GM12878 (cell line): ENCODE data around the gene BRD1. TPM values are rescaled to one million over a fixed set of nuclear protein-coding genes. Genes with fewer than 3 reads are reported as not detected.

Experiments used
- ATAC-seq: fragments of 200-7000 bp; cut with Tn5 transposase; 3 replicates; pipeline ENCODE4 v1.9.1; 2020; ENCODE audit warnings: mild to moderate bottlenecking, moderate library complexity
- BruUV-seq: library from RNA; stranded (reverse); fragments of 400-500 nt; replicated peaks from 2 replicates; lab custom pipeline; 2021; lab: Mats Ljungman, UMichigan
- CTCF ChIA-PET: fragments of 300-600 bp; sonication (Branson Sonifier 250); formaldehyde crosslinking; extraction: SDS; loops from one replicate; lab custom pipeline; 2021; ENCODE audit warnings: inconsistent platforms; lab: Yijun Ruan, JAX
- POLR2A ChIA-PET: fragments of 350-600 bp; formaldehyde crosslinking; extraction: SDS; loops from one replicate; lab custom pipeline; 2021; ENCODE audit warnings: inconsistent platforms; lab: Charles Lee
- RAD21 ChIA-PET: fragments of 300-600 bp; sonication (Branson Sonifier 250); formaldehyde crosslinking; loops from one replicate; lab custom pipeline; 2023; ENCODE audit warnings: antibody characterized with exemption; ENCODE audit not compliant: unreplicated experiment; lab: Charles Lee
- SMC1A ChIA-PET: fragments of 300-600 bp; sonication (Branson Sonifier 250); formaldehyde crosslinking; loops from one replicate; lab custom pipeline; 2023; ENCODE audit not compliant: unreplicated experiment, uncharacterized antibody; lab: Charles Lee
- DNase-seq: peaks from one replicate; pipeline ENCODE4 v3.0.0-alpha.2; 2011; ENCODE audit warnings: low read depth, low spot score
- FAIRE-seq: peaks from 3 replicates; lab custom pipeline; 2011; peaks lifted over from hg19 to GRCh38; lab: Jason Lieb, UNC
- H2AFZ ChIP-seq: 2 replicates; pipeline ENCODE4 v1.6.0; 2011; ENCODE audit warnings: low read depth, low read length, control low read depth; ENCODE audit not compliant: control insufficient read depth
- H3K27ac ChIP-seq: 2 replicates; pipeline ENCODE4 v1.5.1; 2011; ENCODE audit warnings: control low read depth; ENCODE audit not compliant: control insufficient read depth, insufficient read depth
- H3K27me3 ChIP-seq, 2 experiments: replicated peaks in 1 of 2; 2 replicates each; pipeline versions ENCODE4 v1.6.0 to v1.6.1; 2011; ENCODE audit warnings: low read length in 1 of 2; ENCODE audit not compliant: control insufficient read depth in 2 of 2, insufficient read depth in 2 of 2
- H3K36me3 ChIP-seq, 2 experiments: 2 replicates each; pipeline ENCODE4 v1.5.1; 2011; ENCODE audit warnings: low read length in 1 of 2; ENCODE audit not compliant: control insufficient read depth in 2 of 2, insufficient read depth in 2 of 2
- H3K4me1 ChIP-seq: 2 replicates; pipeline ENCODE4 v1.6.1; 2011; ENCODE audit warnings: mild to moderate bottlenecking, low read length, moderate library complexity, mixed read lengths; ENCODE audit not compliant: control insufficient read depth, insufficient read depth
- H3K4me2 ChIP-seq: 2 replicates; pipeline ENCODE4 v1.6.0; 2011; ENCODE audit warnings: control low read depth; ENCODE audit not compliant: control insufficient read depth, insufficient read depth
- H3K4me3 ChIP-seq: fragments of 200-600 bp; sonication (generic); 2 replicates; pipeline ENCODE4 v1.5.1; 2016
- H3K79me2 ChIP-seq: 2 replicates; pipeline ENCODE4 v1.6.0; 2011; ENCODE audit warnings: low read length; ENCODE audit not compliant: control insufficient read depth, insufficient read depth
- H3K9ac ChIP-seq: 2 replicates; pipeline ENCODE4 v1.8.0; 2011; ENCODE audit warnings: low read length, control low read depth, mixed read lengths; ENCODE audit not compliant: control insufficient read depth, insufficient read depth
- H3K9me3 ChIP-seq: replicated peaks from 3 replicates; pipeline ENCODE4 v1.5.1; 2011; ENCODE audit warnings: mild to moderate bottlenecking, low read length; ENCODE audit not compliant: control insufficient read depth, insufficient read depth
- H4K20me1 ChIP-seq: 2 replicates; pipeline ENCODE4 v1.6.0; 2011; ENCODE audit not compliant: control insufficient read depth, insufficient read depth
- CBX3 ChIP-seq: fragments of 200-600 bp; sonication (generic); IDR thresholded peaks from 2 replicates; pipeline ENCODE4 v1.6.1; 2016; ENCODE audit warnings: low read depth, borderline replicate concordance
- IKZF2 ChIP-seq, 2 experiments: fragments of 450-650 bp; IDR thresholded peaks; 2 replicates each; pipeline ENCODE4 v1.6.1; 2017; ENCODE audit warnings: mild to moderate bottlenecking in 2 of 2, moderate library complexity in 2 of 2
- MTA3 ChIP-seq: IDR thresholded peaks from 2 replicates; pipeline ENCODE4 v1.6.1; 2012; ENCODE audit warnings: low read length, inconsistent platforms, borderline replicate concordance
- NBN ChIP-seq: fragments of 450-650 bp; IDR thresholded peaks from 2 replicates; pipeline ENCODE4 v1.6.1; 2016
- NFIC ChIP-seq: IDR thresholded peaks from 2 replicates; pipeline ENCODE4 v1.6.1; 2012; ENCODE audit warnings: low read depth, mild to moderate bottlenecking, inconsistent platforms, low read length, moderate library complexity
- NR2C1 ChIP-seq: fragments of 450-650 bp; IDR thresholded peaks from 2 replicates; pipeline ENCODE4 v1.6.1; 2017; ENCODE audit warnings: antibody characterized with exemption, mild to moderate bottlenecking, moderate library complexity
- TAF1 ChIP-seq: IDR thresholded peaks from 2 replicates; pipeline ENCODE4 v1.6.1; 2011; ENCODE audit warnings: mild to moderate bottlenecking, low read depth, low read length, borderline replicate concordance
- WRNIP1 ChIP-seq: IDR thresholded peaks from 2 replicates; pipeline ENCODE4 v1.6.1; 2011; ENCODE audit warnings: low read depth, low read length, improper control_type of control experiment, borderline replicate concordance
- ZNF622 ChIP-seq: fragments of 450-650 bp; IDR thresholded peaks from 2 replicates; pipeline ENCODE4 v1.6.1; 2017; ENCODE audit warnings: mild to moderate bottlenecking, inconsistent platforms
- WGBS: methylation state at CpG from one replicate; pipeline ENCODE4 v1.1.6; 2016; ENCODE audit warnings: low lambda C conversion rate; ENCODE audit not compliant: insufficient replicate concordance, insufficient coverage; ENCODE audit errors: missing lambda C conversion rate; 5-methylcytosine and 5-hydroxymethylcytosine counted together
- in situ Hi-C: fragments of 300-500 bp; cut with MboI; formaldehyde crosslinking; loops from 9 replicates; pipeline ENCODE4 v1.14.3; 2018; ENCODE audit warnings: mixed read lengths
- intact Hi-C: fragments of 100-400 bp; cut with micrococcal nuclease; formaldehyde crosslinking; loops from one replicate; pipeline ENCODE4 v1.14.2; 2022; ENCODE audit not compliant: unreplicated experiment
- polyA plus RNA-seq, 11 experiments: library from polyadenylated mRNA; depleted of rRNA in 4 of 11; unstranded in 6 of 11; stranded (reverse) in 5 of 11; fragments of >200 nt; fragmentation: Nextera tagmentation in 4 of 11; fragmentation: Illumina TruSeq in 1 of 11; extraction: Ambion mirVana in 4 of 11; extraction: Trizol in 1 of 11; gene quantifications; 1 replicate in 1 of 11; 2 replicates in 10 of 11; pipeline versions ENCODE4 v1.2.1 to v1.2.3, GENCODE V29; 2011 to 2016; ENCODE audit warnings: inconsistent platforms in 2 of 11, missing spikeins in 2 of 11, low read depth in 1 of 11
- total RNA-seq, 4 experiments: library from RNA; depleted of rRNA in 3 of 4; stranded (reverse); fragments of >200 nt in 3 of 4; fragmentation: Illumina TruSeq in 1 of 4; extraction: Trizol in 1 of 4; gene quantifications; 2 replicates each; pipeline versions ENCODE4 v1.2.1 to v1.2.3, GENCODE V29; 2013 to 2021
- TF ChIP-seq, protein P1 (sequence below): IDR thresholded peaks from 2 replicates; pipeline ENCODE4 v1.6.1; 2012; ENCODE audit warnings: low read depth, low read length, improper control_type of control experiment

The BRD1 gene
- total and polyA plus RNA-seq, 10 of the 15 experiments (the other 5 are each of a cell fraction or from before 2014, with no cell fraction given), result 0.90 to 26.4 (median 7.1) TPM

GRCh38 chr22:49740242-49740641 lies 87.4 kb downstream of the BRD1 start:
- Histone ChIP-seq H2AFZ (no peak overlapping the region), H3K4me3 (no peak overlapping the region), H3K79me2 (no peaks in the 10 kb centered on the region), H3K27ac (no peak overlapping the region), H3K27me3 (no peaks in the 10 kb centered on the region), H3K4me1 (no peaks in the 10 kb centered on the region), H3K4me2 (no peak overlapping the region), H3K9ac (no peak overlapping the region), H4K20me1 (no peaks in the 10 kb centered on the region), H3K9me3 (no peaks in the 10 kb centered on the region; the same call in 2 of the 3 replicates), H3K36me3 (no peaks in the 10 kb centered on the region)
- DNase-seq (no peak), ATAC-seq (no peak), FAIRE-seq (no peak)
- ChIA-PET RAD21 (no interaction called here), CTCF (no interaction called here), POLR2A (no interaction called here), SMC1A (no interaction called here)
- no peak for TF ChIP-seq TAF1
- no peak for TF ChIP-seq NR2C1
- no peak for TF ChIP-seq NFIC
- TF ChIP-seq WRNIP1, result no peak
- no peak for TF ChIP-seq IKZF2 (IDR thresholded peaks at IDR 0.05)
- no peak for TF ChIP-seq NBN
- no peak for TF ChIP-seq MTA3
- TF ChIP-seq, protein P1, sequence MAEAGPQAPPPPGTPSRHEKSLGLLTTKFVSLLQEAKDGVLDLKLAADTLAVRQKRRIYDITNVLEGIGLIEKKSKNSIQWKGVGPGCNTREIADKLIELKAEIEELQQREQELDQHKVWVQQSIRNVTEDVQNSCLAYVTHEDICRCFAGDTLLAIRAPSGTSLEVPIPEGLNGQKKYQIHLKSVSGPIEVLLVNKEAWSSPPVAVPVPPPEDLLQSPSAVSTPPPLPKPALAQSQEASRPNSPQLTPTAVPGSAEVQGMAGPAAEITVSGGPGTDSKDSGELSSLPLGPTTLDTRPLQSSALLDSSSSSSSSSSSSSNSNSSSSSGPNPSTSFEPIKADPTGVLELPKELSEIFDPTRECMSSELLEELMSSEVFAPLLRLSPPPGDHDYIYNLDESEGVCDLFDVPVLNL, result no peak
- no peak for TF ChIP-seq CBX3
- no peak for TF ChIP-seq ZNF622
- intact Hi-C loops, result no loop called here
- in situ Hi-C loops, result no loop called here
- no TSS peak for BruUV-seq
- 39% methylated on average over 7 of the region's 7 CpGs for WGBS
